GM12801 (cell line): ENCODE data around the gene MARK3.

Source experiments
- CTCF ChIP-seq: IDR thresholded peaks from one replicate; pipeline ENCODE4 v1.5.1; 2011; ENCODE audit warnings: control low read depth; ENCODE audit not compliant: insufficient read length; ENCODE audit errors: extremely low read depth

The MARK3 gene

GRCh38 chr14:103485504-103485903 is 100.3 kb downstream of the MARK3 start:
- TF ChIP-seq CTCF, result no peak

- TF ChIP-seq CTCF, result no peak
Observed at GRCh38 chr14:103488071-103488470, 102.9 kb downstream of the MARK3 start.

- TF ChIP-seq CTCF, result no peak
Observed at GRCh38 chr14:103488960-103489359, 103.7 kb downstream of the MARK3 start.

- no peak for TF ChIP-seq CTCF
Observed at GRCh38 chr14:103489621-103490020, 104.4 kb downstream of the MARK3 start.

GRCh38 chr14:103491691-103492090 is 106.5 kb downstream of the MARK3 start:
- TF ChIP-seq CTCF, result no peak

GRCh38 chr14:103492156-103492925 is 107.1 kb downstream of the MARK3 start:
- no peak for TF ChIP-seq CTCF

- TF ChIP-seq CTCF, result no peak
Observed at GRCh38 chr14:103495854-103496253, 110.6 kb downstream of the MARK3 start.
